HepG2 (cell line): ENCODE measurements around the gene PXYLP1. TPM values are rescaled to one million over a fixed set of nuclear protein-coding genes. Genes with fewer than 3 reads are reported as not detected.

ENCODE experiments used
- ATAC-seq: fragments of 200-7000 bp; cut with Tn5 transposase; 3 replicates; pipeline ENCODE4 v1.9.1; 2020; ENCODE audit warnings: mild to moderate bottlenecking, moderate library complexity
- BruUV-seq: library from RNA; stranded (reverse); fragments of 400-500 nt; replicated peaks from 2 replicates; lab custom pipeline; 2021; lab: Mats Ljungman, UMichigan
- CTCF ChIA-PET: fragments of 300-600 bp; formaldehyde crosslinking; extraction: SDS; loops from one replicate; lab custom pipeline; 2021; ENCODE audit warnings: low total read pairs, inconsistent platforms, low intra/inter-chr PET ratio; lab: Yijun Ruan, JAX
- POLR2A ChIA-PET: fragments of 350-600 bp; sonication (Branson Sonifier 250); formaldehyde crosslinking; loops from one replicate; lab custom pipeline; 2020; ENCODE audit warnings: antibody characterized with exemption, inconsistent platforms; lab: Yijun Ruan, JAX
- DNase-seq: peaks from one replicate; pipeline ENCODE4 v3.0.0-alpha.2; 2015; ENCODE audit warnings: low spot score
- FAIRE-seq: peaks from 3 replicates; lab custom pipeline; 2011; peaks lifted over from hg19 to GRCh38; lab: Jason Lieb, UNC
- H2AFZ ChIP-seq: one replicate; pipeline ENCODE4 v1.6.1; 2011; ENCODE audit warnings: low read length, inconsistent platforms
- H3K27ac ChIP-seq: fragments of 300-600 bp; 3 replicates; pipeline ENCODE4 v1.8.0; 2011; ENCODE audit warnings: mixed run types, mild to moderate bottlenecking, mixed read lengths, low read length, inconsistent platforms; ENCODE audit not compliant: insufficient read depth; ENCODE audit errors: extremely low read length
- H3K27me3 ChIP-seq, 2 experiments: fragments of 200-600 bp in 1 of 2; 2 replicates in 1 of 2; 3 replicates in 1 of 2; pipeline versions ENCODE4 v1.6.0 to v1.8.0; 2011; ENCODE audit warnings: low read length in 2 of 2, mild to moderate bottlenecking in 2 of 2, moderate library complexity in 2 of 2, inconsistent platforms in 1 of 2; ENCODE audit not compliant: insufficient read depth in 2 of 2, control insufficient read depth in 1 of 2
- H3K36me3 ChIP-seq, 2 experiments: fragments of 200-600 bp in 1 of 2; replicated peaks in 1 of 2; 2 replicates in 1 of 2; 3 replicates in 1 of 2; pipeline versions ENCODE4 v1.5.1 to v1.8.0; 2011; ENCODE audit warnings: low read length in 2 of 2, inconsistent platforms in 1 of 2; ENCODE audit not compliant: insufficient read depth in 2 of 2, control insufficient read depth in 1 of 2
- H3K4me1 ChIP-seq: 2 replicates; pipeline ENCODE4 v1.5.1; 2012; ENCODE audit warnings: low read length, inconsistent platforms; ENCODE audit not compliant: insufficient read depth
- H3K4me2 ChIP-seq: 2 replicates; pipeline ENCODE4 v1.6.0; 2011; ENCODE audit warnings: low read depth, low read length, inconsistent platforms
- H3K4me3 ChIP-seq, 3 experiments: fragments of 200-600 bp in 1 of 3; sonication (generic), shearing (Covaris generic) in 1 of 3; replicated peaks in 1 of 3; 2 replicates each; pipeline ENCODE4 v1.5.1; 2011 to 2016; ENCODE audit warnings: low read length in 3 of 3, inconsistent platforms in 2 of 3, low read depth in 2 of 3, mild to moderate bottlenecking in 2 of 3, control low read depth in 1 of 3, mixed read lengths in 1 of 3; ENCODE audit not compliant: insufficient read depth in 1 of 3
- H3K79me2 ChIP-seq: one replicate; pipeline ENCODE4 v1.6.1; 2011; ENCODE audit warnings: low read length, inconsistent platforms; ENCODE audit not compliant: insufficient read depth
- H3K9ac ChIP-seq: 2 replicates; pipeline ENCODE4 v1.6.0; 2011; ENCODE audit warnings: mild to moderate bottlenecking, low read depth, low read length, inconsistent platforms; ENCODE audit not compliant: insufficient read depth
- H3K9me3 ChIP-seq: 2 replicates; pipeline ENCODE4 v1.5.1; 2012; ENCODE audit warnings: mild to moderate bottlenecking, low read length
- H4K20me1 ChIP-seq: 2 replicates; pipeline ENCODE4 v1.6.0; 2011; ENCODE audit warnings: inconsistent platforms, mild to moderate bottlenecking, low read length, moderate library complexity; ENCODE audit not compliant: insufficient read depth
- CCAR2 ChIP-seq: fragments of 200-400 bp; formaldehyde crosslinking; optimal IDR thresholded peaks from 2 replicates; pipeline ENCODE3; 2018; ENCODE audit warnings: low read depth, mild to moderate bottlenecking, low read length, moderate library complexity
- ETV5 ChIP-seq: IDR thresholded peaks from 2 replicates; pipeline ENCODE4 v1.6.1; 2018; ENCODE audit warnings: missing biosample characterization, missing genetic modification reagents, inconsistent platforms, borderline replicate concordance
- KDM1A ChIP-seq: IDR thresholded peaks from 2 replicates; pipeline ENCODE4 v1.6.1; 2016; ENCODE audit warnings: missing compliant biosample characterization
- KLF6 ChIP-seq: IDR thresholded peaks from 2 replicates; pipeline ENCODE4 v1.8.0; 2016; ENCODE audit warnings: missing biosample characterization, missing genetic modification reagents
- PAWR ChIP-seq: sonication (generic); formaldehyde crosslinking; IDR thresholded peaks from 2 replicates; pipeline ENCODE4 v1.4.0; 2020; ENCODE audit warnings: missing genetic modification reagents, mild to moderate bottlenecking, borderline replicate concordance
- SALL1 ChIP-seq: sonication (generic); formaldehyde crosslinking; IDR thresholded peaks from 2 replicates; pipeline ENCODE4 v1.8.0; 2022; ENCODE audit warnings: mild to moderate bottlenecking, missing genetic modification reagents
- WGBS: methylation state at CpG from one replicate; pipeline ENCODE4 v1.1.6; 2017; ENCODE audit warnings: low lambda C conversion rate; 5-methylcytosine and 5-hydroxymethylcytosine counted together
- in situ Hi-C: cut with HindIII; loops from 2 replicates; pipeline ENCODE4 v1.10.0; 2017; ENCODE audit warnings: low pct_unique_long_range_greater_than_20kb; ENCODE audit not compliant: extremely low pct_ligation_motif_present
- intact Hi-C: fragments of 100-400 bp; cut with micrococcal nuclease; formaldehyde crosslinking; loops from one replicate; pipeline ENCODE4 v1.10.0; 2022; ENCODE audit not compliant: unreplicated experiment
- polyA plus RNA-seq, 8 experiments: library from polyadenylated mRNA; depleted of rRNA in 3 of 8; stranded (reverse) in 7 of 8; unstranded in 1 of 8; fragments of >200 nt; fragmentation: Illumina TruSeq in 4 of 8; extraction: Trizol in 4 of 8; gene quantifications; 2 replicates each; pipeline versions ENCODE4 v1.2.1 to v1.2.3, GENCODE V29; 2011 to 2016; ENCODE audit warnings: low read depth in 4 of 8, missing spikeins in 1 of 8, mixed read lengths in 1 of 8; ENCODE audit not compliant: insufficient read depth in 1 of 8
- total RNA-seq, 5 experiments: library from RNA; depleted of rRNA; stranded (reverse); fragments of >200 nt; fragmentation: Illumina TruSeq; extraction: Trizol; gene quantifications; 2 replicates each; pipeline ENCODE4 v1.2.3, GENCODE V29; 2016; ENCODE audit warnings: low read depth in 1 of 5
- TF ChIP-seq, protein P1 (sequence below): fragments of 450-650 bp; IDR thresholded peaks from 2 replicates; pipeline ENCODE4 v1.6.1; 2017
- TF ChIP-seq, protein P2 (sequence below): sonication (generic); formaldehyde crosslinking; IDR thresholded peaks from 2 replicates; pipeline ENCODE4 v1.4.0; 2020; ENCODE audit warnings: mild to moderate bottlenecking, missing genetic modification reagents
- TF ChIP-seq, protein P3 (sequence below): IDR thresholded peaks from 2 replicates; pipeline ENCODE4 v1.6.1; 2016

PXYLP1 gene
- total and polyA plus RNA-seq, 2 of the 13 experiments (the other 11 are each of a cell fraction or from before 2014, with no cell fraction given), result 4.9 to 8.1 TPM

DNA sequence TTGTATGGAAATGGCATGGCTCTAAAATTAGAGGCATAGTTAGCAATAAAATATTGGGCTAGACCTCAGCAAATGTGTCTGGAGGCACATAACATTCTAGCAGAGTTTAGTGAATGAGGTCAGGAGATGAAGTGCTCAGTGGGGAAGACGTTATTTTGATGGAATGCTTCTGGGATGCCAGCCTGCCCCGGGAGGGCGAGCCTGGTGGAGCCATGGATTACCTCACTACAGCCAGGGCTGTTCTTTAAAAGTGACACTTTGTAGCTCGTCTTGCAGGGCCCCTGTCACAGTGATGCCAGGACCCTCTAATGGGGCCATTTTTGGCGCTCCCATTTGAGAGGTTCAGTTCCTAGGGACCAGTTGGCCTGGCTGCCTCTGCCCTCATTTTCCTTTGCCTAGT, 48.5 kb downstream of the PXYLP1 start:
- Histone ChIP-seq H3K4me3 (no peak overlapping the region), H3K27me3 (no peaks in the 10 kb centered on the region), H3K4me1 (peaks cover 12% of the 10 kb centered on the region), H3K9me3 (no peaks in the 10 kb centered on the region), H3K79me2 (no peaks in the 10 kb centered on the region), H3K4me2 (no peak overlapping the region), H3K36me3 (peaks cover 0 to 2% of the 10 kb centered on the region in 2 experiments; a peak in 2 of 5 replicates), H3K9ac (no peak overlapping the region), H3K27ac (no peak overlapping the region), H2AFZ (no peak overlapping the region), H4K20me1 (no peaks in the 10 kb centered on the region)
- ATAC-seq (no peak), FAIRE-seq (no peak), DNase-seq (no peak)
- WGBS, result 96% methylated on average over 5 of the region's 5 CpGs
- intact Hi-C loops (no loop called here), in situ Hi-C loops (no loop called here)
- CTCF ChIA-PET, result interaction anchor here (1.7 to 1.8 kb wide), 2 partner anchors 44 to 49 kb away, joined by 10 to 15 read pairs; partner anchors contain the start of gene PXYLP1
- POLR2A ChIA-PET, result no interaction called here
- TF ChIP-seq, protein P1, sequence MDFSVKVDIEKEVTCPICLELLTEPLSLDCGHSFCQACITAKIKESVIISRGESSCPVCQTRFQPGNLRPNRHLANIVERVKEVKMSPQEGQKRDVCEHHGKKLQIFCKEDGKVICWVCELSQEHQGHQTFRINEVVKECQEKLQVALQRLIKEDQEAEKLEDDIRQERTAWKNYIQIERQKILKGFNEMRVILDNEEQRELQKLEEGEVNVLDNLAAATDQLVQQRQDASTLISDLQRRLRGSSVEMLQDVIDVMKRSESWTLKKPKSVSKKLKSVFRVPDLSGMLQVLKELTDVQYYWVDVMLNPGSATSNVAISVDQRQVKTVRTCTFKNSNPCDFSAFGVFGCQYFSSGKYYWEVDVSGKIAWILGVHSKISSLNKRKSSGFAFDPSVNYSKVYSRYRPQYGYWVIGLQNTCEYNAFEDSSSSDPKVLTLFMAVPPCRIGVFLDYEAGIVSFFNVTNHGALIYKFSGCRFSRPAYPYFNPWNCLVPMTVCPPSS, result no peak
- no peak for TF ChIP-seq KLF6 (CRISPR knock-in tag)
- no peak for TF ChIP-seq PAWR
- TF ChIP-seq, protein P2, sequence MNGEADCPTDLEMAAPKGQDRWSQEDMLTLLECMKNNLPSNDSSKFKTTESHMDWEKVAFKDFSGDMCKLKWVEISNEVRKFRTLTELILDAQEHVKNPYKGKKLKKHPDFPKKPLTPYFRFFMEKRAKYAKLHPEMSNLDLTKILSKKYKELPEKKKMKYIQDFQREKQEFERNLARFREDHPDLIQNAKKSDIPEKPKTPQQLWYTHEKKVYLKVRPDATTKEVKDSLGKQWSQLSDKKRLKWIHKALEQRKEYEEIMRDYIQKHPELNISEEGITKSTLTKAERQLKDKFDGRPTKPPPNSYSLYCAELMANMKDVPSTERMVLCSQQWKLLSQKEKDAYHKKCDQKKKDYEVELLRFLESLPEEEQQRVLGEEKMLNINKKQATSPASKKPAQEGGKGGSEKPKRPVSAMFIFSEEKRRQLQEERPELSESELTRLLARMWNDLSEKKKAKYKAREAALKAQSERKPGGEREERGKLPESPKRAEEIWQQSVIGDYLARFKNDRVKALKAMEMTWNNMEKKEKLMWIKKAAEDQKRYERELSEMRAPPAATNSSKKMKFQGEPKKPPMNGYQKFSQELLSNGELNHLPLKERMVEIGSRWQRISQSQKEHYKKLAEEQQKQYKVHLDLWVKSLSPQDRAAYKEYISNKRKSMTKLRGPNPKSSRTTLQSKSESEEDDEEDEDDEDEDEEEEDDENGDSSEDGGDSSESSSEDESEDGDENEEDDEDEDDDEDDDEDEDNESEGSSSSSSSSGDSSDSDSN (CRISPR knock-in tag), result no peak
- no peak for TF ChIP-seq SALL1 (CRISPR knock-in tag)
- no peak for TF ChIP-seq ETV5
- TF ChIP-seq, protein P3, sequence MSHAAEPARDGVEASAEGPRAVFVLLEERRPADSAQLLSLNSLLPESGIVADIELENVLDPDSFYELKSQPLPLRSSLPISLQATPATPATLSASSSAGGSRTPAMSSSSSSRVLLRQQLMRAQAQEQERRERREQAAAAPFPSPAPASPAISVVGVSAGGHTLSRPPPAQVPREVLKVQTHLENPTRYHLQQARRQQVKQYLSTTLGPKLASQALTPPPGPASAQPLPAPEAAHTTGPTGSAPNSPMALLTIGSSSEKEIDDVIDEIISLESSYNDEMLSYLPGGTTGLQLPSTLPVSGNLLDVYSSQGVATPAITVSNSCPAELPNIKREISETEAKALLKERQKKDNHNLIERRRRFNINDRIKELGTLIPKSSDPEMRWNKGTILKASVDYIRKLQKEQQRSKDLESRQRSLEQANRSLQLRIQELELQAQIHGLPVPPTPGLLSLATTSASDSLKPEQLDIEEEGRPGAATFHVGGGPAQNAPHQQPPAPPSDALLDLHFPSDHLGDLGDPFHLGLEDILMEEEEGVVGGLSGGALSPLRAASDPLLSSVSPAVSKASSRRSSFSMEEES (CRISPR knock-in tag), result no peak
- TF ChIP-seq KDM1A, result no peak
- TF ChIP-seq CCAR2, result no peak
- no TSS peak for BruUV-seq
